Measurements from ENCODE around the gene DENND5B. TPM values are rescaled to one million over a fixed set of nuclear protein-coding genes. Genes with fewer than 3 reads are reported as not detected.

Gene DENND5B
- total RNA-seq, 1 experiment from 2014 or later: 24.6 TPM

Other genes starting within 250 kb of the DENND5B start
- gene ETFBKMT, start 68.6 kb upstream of the DENND5B start, total RNA-seq (2014; rRNA removed; shearing (Covaris generic)): 1.3 TPM in 2 replicates
- gene AMN1, start 137.9 kb upstream of the DENND5B start, total RNA-seq (2014; rRNA removed; shearing (Covaris generic)): 13.9 and 26.5 TPM in 2 replicates

Data from M059J (cell line).